Ishikawa (cell line): ENCODE data around the gene TSC22D1.

Experiments used
- CEBPB ChIP-seq: IDR thresholded peaks from 2 replicates; pipeline ENCODE4 v1.6.1; 2012
- CREB1 ChIP-seq: IDR thresholded peaks from 2 replicates; pipeline ENCODE4 v1.6.1; 2012; ENCODE audit warnings: low read depth
- EGR1 ChIP-seq: IDR thresholded peaks from 2 replicates; pipeline ENCODE4 v1.6.1; 2012
- EP300 ChIP-seq: IDR thresholded peaks from 2 replicates; pipeline ENCODE4 v1.6.1; 2012; ENCODE audit warnings: borderline replicate concordance
- FOXM1 ChIP-seq: IDR thresholded peaks from 2 replicates; pipeline ENCODE4 v1.6.1; 2012; ENCODE audit warnings: low read depth, borderline replicate concordance
- RAD21 ChIP-seq: IDR thresholded peaks from 2 replicates; pipeline ENCODE4 v1.6.1; 2012; ENCODE audit warnings: low read depth
- TAF1 ChIP-seq: IDR thresholded peaks from 2 replicates; pipeline ENCODE4 v1.6.1; 2012; ENCODE audit warnings: low read depth, mild to moderate bottlenecking
- TCF12 ChIP-seq: IDR thresholded peaks from 2 replicates; pipeline ENCODE4 v1.6.1; 2012; ENCODE audit warnings: low read depth
- TEAD4 ChIP-seq: IDR thresholded peaks from 2 replicates; pipeline ENCODE4 v1.6.1; 2012
- YY1 ChIP-seq: IDR thresholded peaks from 2 replicates; pipeline ENCODE4 v1.6.1; 2012; ENCODE audit warnings: low read depth
- ZBTB7A ChIP-seq: IDR thresholded peaks from 2 replicates; pipeline ENCODE4 v1.6.1; 2012; ENCODE audit warnings: low read depth
- TF ChIP-seq, protein P1 (sequence below): IDR thresholded peaks from 2 replicates; pipeline ENCODE4 v1.6.1; 2012
- TF ChIP-seq, protein P2 (sequence below): IDR thresholded peaks from 2 replicates; pipeline ENCODE4 v1.6.1; 2012
- TF ChIP-seq, protein P3 (sequence below): IDR thresholded peaks from 2 replicates; pipeline ENCODE4 v1.6.1; 2012; ENCODE audit warnings: low read depth, mild to moderate bottlenecking

The TSC22D1 gene

DNA sequence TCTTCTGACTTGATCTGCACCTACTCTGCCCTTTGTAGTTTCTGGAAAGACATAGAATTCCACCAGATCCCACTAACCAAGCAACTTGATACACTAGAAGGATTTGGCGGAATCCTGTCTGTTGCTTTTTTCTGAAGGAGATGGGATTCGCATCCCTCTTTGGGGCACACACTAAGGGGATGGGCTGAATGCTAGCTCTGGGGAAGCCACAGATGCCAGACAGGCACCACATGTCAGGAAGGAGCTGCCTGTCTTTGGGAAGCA, 150.4 kb downstream of the TSC22D1 start:
- TF ChIP-seq FOXM1 (no peak), TAF1 (no peak), EP300 (no peak)
- TF ChIP-seq, protein P1, sequence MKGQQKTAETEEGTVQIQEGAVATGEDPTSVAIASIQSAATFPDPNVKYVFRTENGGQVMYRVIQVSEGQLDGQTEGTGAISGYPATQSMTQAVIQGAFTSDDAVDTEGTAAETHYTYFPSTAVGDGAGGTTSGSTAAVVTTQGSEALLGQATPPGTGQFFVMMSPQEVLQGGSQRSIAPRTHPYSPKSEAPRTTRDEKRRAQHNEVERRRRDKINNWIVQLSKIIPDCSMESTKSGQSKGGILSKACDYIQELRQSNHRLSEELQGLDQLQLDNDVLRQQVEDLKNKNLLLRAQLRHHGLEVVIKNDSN: no peak

DNA sequence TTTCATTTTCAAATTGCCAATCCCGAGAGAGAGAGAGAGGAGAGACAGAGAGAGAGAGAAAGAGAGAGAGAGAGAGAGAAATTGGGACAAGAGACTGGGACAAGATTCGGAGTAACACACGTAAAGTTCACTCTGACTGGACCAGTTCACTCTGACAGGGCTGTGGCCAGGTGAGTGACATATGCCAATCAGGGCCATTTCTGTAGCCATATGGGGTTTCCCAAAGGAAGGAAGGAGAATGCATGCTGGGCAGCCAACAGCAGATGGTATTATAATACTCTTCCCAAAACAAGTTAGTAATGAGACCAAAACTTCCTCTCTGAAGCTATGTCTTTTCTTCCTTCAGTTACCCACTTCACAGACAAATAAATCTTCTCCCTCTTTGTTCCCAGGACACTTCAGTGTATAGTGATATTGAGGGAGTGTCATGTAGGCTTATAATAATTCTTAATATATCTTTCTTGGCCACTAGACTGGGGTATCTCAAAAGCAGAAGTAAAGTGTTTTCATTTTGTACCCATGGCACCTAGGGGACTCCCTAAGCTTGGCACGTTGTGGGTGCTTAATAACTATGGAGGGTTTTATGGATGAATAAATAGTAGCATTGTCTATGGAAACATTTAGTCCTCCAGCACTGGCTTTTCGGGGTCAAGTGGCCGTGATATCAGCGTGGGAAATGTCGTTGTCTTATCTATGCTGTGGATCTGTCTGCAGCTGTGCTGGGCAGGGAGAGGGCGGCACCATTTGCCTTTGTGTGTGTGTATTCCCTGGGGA, 150.9 kb downstream of the TSC22D1 start:
- TF ChIP-seq CEBPB (no peak), EP300 (no peak), CREB1 (no peak), TAF1 (no peak), FOXM1 (no peak), TCF12 (no peak), EGR1 (no peak), TEAD4 (no peak), ZBTB7A (no peak), RAD21 (no peak), YY1 (no peak)
- TF ChIP-seq, protein P1: no peak
- TF ChIP-seq, protein P2, sequence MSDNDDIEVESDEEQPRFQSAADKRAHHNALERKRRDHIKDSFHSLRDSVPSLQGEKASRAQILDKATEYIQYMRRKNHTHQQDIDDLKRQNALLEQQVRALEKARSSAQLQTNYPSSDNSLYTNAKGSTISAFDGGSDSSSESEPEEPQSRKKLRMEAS: no peak
- TF ChIP-seq, protein P3, sequence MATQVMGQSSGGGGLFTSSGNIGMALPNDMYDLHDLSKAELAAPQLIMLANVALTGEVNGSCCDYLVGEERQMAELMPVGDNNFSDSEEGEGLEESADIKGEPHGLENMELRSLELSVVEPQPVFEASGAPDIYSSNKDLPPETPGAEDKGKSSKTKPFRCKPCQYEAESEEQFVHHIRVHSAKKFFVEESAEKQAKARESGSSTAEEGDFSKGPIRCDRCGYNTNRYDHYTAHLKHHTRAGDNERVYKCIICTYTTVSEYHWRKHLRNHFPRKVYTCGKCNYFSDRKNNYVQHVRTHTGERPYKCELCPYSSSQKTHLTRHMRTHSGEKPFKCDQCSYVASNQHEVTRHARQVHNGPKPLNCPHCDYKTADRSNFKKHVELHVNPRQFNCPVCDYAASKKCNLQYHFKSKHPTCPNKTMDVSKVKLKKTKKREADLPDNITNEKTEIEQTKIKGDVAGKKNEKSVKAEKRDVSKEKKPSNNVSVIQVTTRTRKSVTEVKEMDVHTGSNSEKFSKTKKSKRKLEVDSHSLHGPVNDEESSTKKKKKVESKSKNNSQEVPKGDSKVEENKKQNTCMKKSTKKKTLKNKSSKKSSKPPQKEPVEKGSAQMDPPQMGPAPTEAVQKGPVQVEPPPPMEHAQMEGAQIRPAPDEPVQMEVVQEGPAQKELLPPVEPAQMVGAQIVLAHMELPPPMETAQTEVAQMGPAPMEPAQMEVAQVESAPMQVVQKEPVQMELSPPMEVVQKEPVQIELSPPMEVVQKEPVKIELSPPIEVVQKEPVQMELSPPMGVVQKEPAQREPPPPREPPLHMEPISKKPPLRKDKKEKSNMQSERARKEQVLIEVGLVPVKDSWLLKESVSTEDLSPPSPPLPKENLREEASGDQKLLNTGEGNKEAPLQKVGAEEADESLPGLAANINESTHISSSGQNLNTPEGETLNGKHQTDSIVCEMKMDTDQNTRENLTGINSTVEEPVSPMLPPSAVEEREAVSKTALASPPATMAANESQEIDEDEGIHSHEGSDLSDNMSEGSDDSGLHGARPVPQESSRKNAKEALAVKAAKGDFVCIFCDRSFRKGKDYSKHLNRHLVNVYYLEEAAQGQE: no peak

DNA sequence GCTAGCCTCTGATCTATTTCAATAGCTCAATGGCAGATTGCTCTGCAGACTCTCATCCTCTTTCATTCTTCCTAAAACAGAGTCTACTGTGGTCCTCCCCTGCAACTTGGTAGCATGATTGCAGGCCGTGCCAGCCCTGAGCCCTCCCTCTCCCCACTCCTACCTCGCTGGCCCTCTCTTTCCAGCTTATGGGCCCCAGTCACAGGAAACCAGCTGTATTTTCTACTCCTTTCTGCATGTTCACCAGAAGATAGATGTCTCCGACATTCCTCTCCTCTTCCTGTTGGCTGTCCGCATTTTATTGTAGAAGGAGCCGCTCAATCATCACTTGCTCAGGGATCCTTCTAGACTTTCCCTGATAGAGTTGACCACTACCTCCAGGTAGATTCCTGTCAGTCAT, 152.3 kb downstream of the TSC22D1 start:
- TF ChIP-seq, protein P3: no peak
- TF ChIP-seq FOXM1 (no peak), ZBTB7A (no peak), YY1 (no peak), TCF12 (no peak), EP300 (no peak), CEBPB (no peak)

DNA sequence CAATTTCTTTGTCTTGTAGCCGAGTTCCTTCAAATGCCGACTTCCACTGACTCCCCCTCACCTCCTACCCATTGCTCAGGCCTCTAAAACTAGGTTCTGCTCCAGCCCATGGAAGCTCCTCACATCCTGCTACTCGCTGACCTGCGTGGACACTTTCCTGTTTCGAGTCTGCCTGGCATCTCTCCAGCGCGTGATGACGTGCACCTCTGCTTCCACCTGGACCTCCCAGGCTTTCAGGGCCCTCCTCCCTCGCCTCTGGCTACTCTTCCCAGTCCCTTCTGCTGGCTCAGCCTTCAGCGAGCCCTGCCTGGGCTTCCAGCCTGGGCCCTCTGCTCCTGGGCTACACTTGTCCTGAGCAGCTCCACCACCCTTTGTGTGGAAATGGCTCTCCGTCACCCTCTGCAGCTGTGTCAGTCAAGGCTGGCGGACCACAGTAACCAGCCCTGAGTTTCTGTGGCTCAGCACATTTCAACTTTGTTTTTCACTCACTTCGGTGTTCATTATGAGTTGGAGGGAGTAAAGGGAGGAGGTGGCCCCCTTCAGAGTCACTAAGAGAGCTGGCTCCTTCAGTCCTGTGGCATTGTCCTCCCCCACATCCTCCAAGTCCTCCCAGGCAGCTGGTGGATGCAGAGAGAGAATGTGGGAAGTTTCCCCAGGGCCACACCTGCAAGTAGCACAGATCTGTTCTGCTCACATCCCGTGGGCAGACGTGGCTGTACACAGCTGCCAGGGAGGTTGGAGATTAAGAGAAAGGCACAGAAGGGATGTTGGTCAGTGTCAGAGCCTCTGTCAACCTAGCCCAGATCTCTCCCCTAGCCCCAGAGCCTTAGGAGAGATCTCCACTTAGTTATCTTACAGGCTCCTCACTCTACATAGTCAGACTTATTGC, 153.1 kb downstream of the TSC22D1 start:
- no peak for TF ChIP-seq TEAD4
- no peak for TF ChIP-seq RAD21
- TF ChIP-seq FOXM1: no peak
- no peak for TF ChIP-seq CREB1
- TF ChIP-seq, protein P2: no peak
- TF ChIP-seq, protein P3: no peak
- no peak for TF ChIP-seq ZBTB7A
- TF ChIP-seq TCF12: no peak
- no peak for TF ChIP-seq EP300
- no peak for TF ChIP-seq EGR1
- TF ChIP-seq, protein P1: no peak
- TF ChIP-seq YY1: no peak
